Activated CD4-positive, alpha-beta T cell treated with anti-CD3 and anti-CD28 coated beads, Interleukin-2, amount 10 ng/mL, durations not matched to agents 24 days and 14 days (primary cell): ENCODE data around the gene PCDHGC5. TPM values are rescaled to one million over a fixed set of nuclear protein-coding genes. Genes with fewer than 3 reads are reported as not detected.

ENCODE experiments used
- DNase-seq: peaks from one replicate; pipeline ENCODE4 v3.0.0; 2022
- H3K27ac Mint-ChIP-seq: one replicate; pipeline ENCODE4 v1.8.0; 2022; ENCODE audit warnings: mild to moderate bottlenecking, mixed read lengths
- H3K27me3 Mint-ChIP-seq: one replicate; pipeline ENCODE4 v1.8.0; 2022; ENCODE audit warnings: mixed read lengths
- H3K36me3 Mint-ChIP-seq: one replicate; pipeline ENCODE4 v1.8.0; 2022; ENCODE audit warnings: low read depth, mild to moderate bottlenecking, mixed read lengths
- H3K4me1 Mint-ChIP-seq: one replicate; pipeline ENCODE4 v1.8.0; 2021; ENCODE audit warnings: mixed read lengths
- H3K4me3 Mint-ChIP-seq: one replicate; pipeline ENCODE4 v1.8.0; 2022; ENCODE audit warnings: mild to moderate bottlenecking, moderate library complexity, mixed read lengths
- H3K9me3 Mint-ChIP-seq: one replicate; pipeline ENCODE4 v1.8.0; 2021; ENCODE audit warnings: mixed read lengths
- intact Hi-C: fragments of 100-400 bp; cut with micrococcal nuclease; formaldehyde crosslinking; loops from one replicate; pipeline ENCODE4 v1.15.1; 2023
- total RNA-seq: library from RNA; stranded (reverse); gene quantifications from 2 replicates; pipeline ENCODE4 v1.2.3, GENCODE V29; 2022

The PCDHGC5 gene
- total RNA-seq, 1 donor from 2014 or later: not detected

- peak overlapping the region; percentile 84 for H3K4me3 Mint-ChIP-seq
- DNase-seq: peak; percentile 95
- peaks cover 19% of the 10 kb centered on the region for H3K36me3 Mint-ChIP-seq
- no peaks in the 10 kb centered on the region for H3K27me3 Mint-ChIP-seq
- H3K9me3 Mint-ChIP-seq: no peaks in the 10 kb centered on the region
- H3K27ac Mint-ChIP-seq: peak overlapping the region; percentile 87
- intact Hi-C loops: loop anchor here (1.0 to 5.0 kb wide), 6 partner anchors 38 to 192 kb away; partner anchors contain the start of genes PCDHGA10, PCDHGA11, PCDHGA4 and PCDHGB2
- peaks cover 31% of the 10 kb centered on the region for H3K4me1 Mint-ChIP-seq
Observed at GRCh38 chr5:141512390-141512910, 23.6 kb downstream of the PCDHGC5 start.

GRCh38 chr5:141512911-141513626 lies 24.2 kb downstream of the PCDHGC5 start:
- Mint-ChIP-seq H3K9me3 (no peaks in the 10 kb centered on the region), H3K4me1 (peaks cover 31% of the 10 kb centered on the region), H3K36me3 (peaks cover 22% of the 10 kb centered on the region), H3K27me3 (no peaks in the 10 kb centered on the region), H3K27ac (peak overlapping the region; percentile 89), H3K4me3 (peak overlapping the region; percentile 84)
- intact Hi-C loops: loop anchor here (1.0 to 5.0 kb wide), 7 partner anchors 8 to 193 kb away; partner anchors contain the start of genes PCDHGA10, PCDHGA11, PCDHGA4 and PCDHGB2
- DNase-seq: peak; percentile 77

GRCh38 chr5:141513627-141514329 lies 24.9 kb downstream of the PCDHGC5 start:
- no peaks in the 10 kb centered on the region for H3K27me3 Mint-ChIP-seq
- intact Hi-C loops: loop anchor here (1.0 to 5.0 kb wide), 7 partner anchors 8 to 187 kb away; partner anchors contain the start of genes PCDHGA10, PCDHGA11, PCDHGA4 and PCDHGB2
- peak overlapping the region; percentile 89 for H3K27ac Mint-ChIP-seq
- peak; percentile 77 for DNase-seq
- peaks cover 29% of the 10 kb centered on the region for H3K4me1 Mint-ChIP-seq
- peaks cover 28% of the 10 kb centered on the region for H3K36me3 Mint-ChIP-seq
- no peaks in the 10 kb centered on the region for H3K9me3 Mint-ChIP-seq
- H3K4me3 Mint-ChIP-seq: peak overlapping the region; percentile 84

GRCh38 chr5:141514330-141515133 lies 25.7 kb downstream of the PCDHGC5 start:
- Mint-ChIP-seq H3K4me1 (peaks cover 25% of the 10 kb centered on the region), H3K36me3 (peaks cover 36% of the 10 kb centered on the region), H3K4me3 (peak overlapping the region; percentile 84), H3K27ac (peak overlapping the region; percentile 89), H3K27me3 (no peaks in the 10 kb centered on the region), H3K9me3 (no peaks in the 10 kb centered on the region)
- intact Hi-C loops: loop anchor here (1.0 to 5.0 kb wide), 4 partner anchors 48 to 188 kb away; partner anchors contain the start of genes PCDHGA10, PCDHGA4 and PCDHGB2
- DNase-seq: peak; percentile 66

- Mint-ChIP-seq H3K27me3 (no peaks in the 10 kb centered on the region), H3K4me1 (peaks cover 25% of the 10 kb centered on the region), H3K27ac (no peak overlapping the region), H3K4me3 (no peak overlapping the region), H3K9me3 (no peaks in the 10 kb centered on the region), H3K36me3 (peaks cover 42% of the 10 kb centered on the region)
- DNase-seq: no peak
- intact Hi-C loops: no loop called here
Observed at GRCh38 chr5:141515141-141515540, 26.3 kb downstream of the PCDHGC5 start.

- H3K4me1 Mint-ChIP-seq: peaks cover 30% of the 10 kb centered on the region
- H3K27me3 Mint-ChIP-seq: no peaks in the 10 kb centered on the region
- intact Hi-C loops: no loop called here
- no peak overlapping the region for H3K4me3 Mint-ChIP-seq
- DNase-seq: no peak
- H3K9me3 Mint-ChIP-seq: no peaks in the 10 kb centered on the region
- H3K27ac Mint-ChIP-seq: peak overlapping the region; percentile 29
- peaks cover 50% of the 10 kb centered on the region for H3K36me3 Mint-ChIP-seq
Observed at GRCh38 chr5:141515946-141516671, 27.2 kb downstream of the PCDHGC5 start.

- no peak for DNase-seq
- peaks cover 53% of the 10 kb centered on the region for H3K36me3 Mint-ChIP-seq
- intact Hi-C loops: no loop called here
- no peaks in the 10 kb centered on the region for H3K9me3 Mint-ChIP-seq
- peaks cover 34% of the 10 kb centered on the region for H3K4me1 Mint-ChIP-seq
- H3K27ac Mint-ChIP-seq: no peak overlapping the region
- H3K4me3 Mint-ChIP-seq: no peak overlapping the region
- H3K27me3 Mint-ChIP-seq: no peaks in the 10 kb centered on the region
Observed at GRCh38 chr5:141516672-141517025, 27.8 kb downstream of the PCDHGC5 start.

- H3K27me3 Mint-ChIP-seq: no peaks in the 10 kb centered on the region
- H3K36me3 Mint-ChIP-seq: peaks cover 58% of the 10 kb centered on the region
- H3K4me1 Mint-ChIP-seq: peaks cover 38% of the 10 kb centered on the region
Observed at GRCh38 chr5:141517312-141517711, 28.4 kb downstream of the PCDHGC5 start.

GRCh38 chr5:141517880-141518617 lies 29.2 kb downstream of the PCDHGC5 start:
- Mint-ChIP-seq H3K9me3 (no peaks in the 10 kb centered on the region), H3K4me3 (no peak overlapping the region), H3K36me3 (peaks cover 60% of the 10 kb centered on the region), H3K4me1 (peaks cover 36% of the 10 kb centered on the region), H3K27me3 (no peaks in the 10 kb centered on the region), H3K27ac (no peak overlapping the region)
- intact Hi-C loops: no loop called here
- DNase-seq: no peak

More at GRCh38 chr5:141517312-141517711, 28.4 kb downstream of the PCDHGC5 start:
- Mint-ChIP-seq H3K4me3 (no peak overlapping the region), H3K27ac (no peak overlapping the region), H3K9me3 (no peaks in the 10 kb centered on the region)
- no peak for DNase-seq
- intact Hi-C loops: no loop called here

- Mint-ChIP-seq H3K27me3 (no peaks in the 10 kb centered on the region), H3K4me1 (peaks cover 35% of the 10 kb centered on the region), H3K27ac (no peak overlapping the region), H3K4me3 (no peak overlapping the region), H3K9me3 (no peaks in the 10 kb centered on the region), H3K36me3 (peaks cover 64% of the 10 kb centered on the region)
- intact Hi-C loops: no loop called here
- no peak for DNase-seq
Observed at GRCh38 chr5:141518618-141519015, 29.7 kb downstream of the PCDHGC5 start.

GRCh38 chr5:141519605-141520565 lies 31.0 kb downstream of the PCDHGC5 start:
- peak overlapping the region; percentile 37 for H3K27ac Mint-ChIP-seq
- intact Hi-C loops: no loop called here

More at GRCh38 chr5:141519605-141520565, 31.0 kb downstream of the PCDHGC5 start:
- H3K9me3 Mint-ChIP-seq: no peaks in the 10 kb centered on the region
- peaks cover 71% of the 10 kb centered on the region for H3K36me3 Mint-ChIP-seq
- no peaks in the 10 kb centered on the region for H3K27me3 Mint-ChIP-seq
- no peak overlapping the region for H3K4me3 Mint-ChIP-seq
- DNase-seq: no peak
- H3K4me1 Mint-ChIP-seq: peaks cover 30% of the 10 kb centered on the region
